Activated T-helper 9 cell treated with anti-CD3 and anti-CD28 coated beads, Interleukin-2, amount 50 U/mL, for 16 hours (primary cell): ENCODE measurements around the gene FAM53B.

Source experiments
- DNase-seq: peaks from one replicate; pipeline ENCODE4 v3.0.0-alpha.2; 2020; ENCODE audit warnings: low read depth

Gene FAM53B

DNA sequence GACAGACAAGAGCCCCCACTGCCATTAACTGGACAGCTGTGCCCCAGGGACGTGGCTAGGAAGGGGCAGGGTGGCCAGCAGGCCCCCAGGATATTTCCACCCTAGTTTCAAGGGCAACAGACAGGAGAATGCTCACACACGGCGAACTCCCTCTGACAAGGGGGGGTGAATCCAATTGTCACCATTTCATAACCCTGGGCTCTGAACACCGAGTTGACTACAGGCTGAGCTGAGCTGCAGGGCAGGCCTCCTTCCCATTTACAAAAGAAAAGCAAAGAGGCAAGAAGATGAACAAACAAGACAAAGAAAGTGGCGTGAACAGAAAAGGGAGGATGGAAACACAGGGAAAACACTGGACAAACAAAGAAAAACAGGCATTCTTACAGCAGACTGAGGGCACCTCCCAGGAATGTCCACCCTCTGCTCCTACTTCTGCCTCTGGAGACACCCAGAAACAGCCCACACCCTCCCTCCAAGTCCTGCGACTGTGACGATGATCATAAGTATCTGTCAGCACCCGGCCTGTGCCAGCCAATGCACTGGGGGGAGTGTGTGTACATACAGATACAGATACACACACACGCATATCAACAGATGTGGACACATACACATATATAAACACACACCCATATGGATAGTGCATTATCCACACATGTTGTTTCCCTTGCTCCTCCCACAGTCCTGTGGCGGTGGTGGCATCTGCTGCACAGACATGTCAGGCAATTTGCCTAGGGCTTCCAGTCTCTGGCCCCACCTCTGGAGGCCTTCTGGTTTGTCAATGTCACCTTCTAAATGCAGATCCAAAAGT, 66.2 kb downstream of the FAM53B start:
- no peak for DNase-seq

DNA sequence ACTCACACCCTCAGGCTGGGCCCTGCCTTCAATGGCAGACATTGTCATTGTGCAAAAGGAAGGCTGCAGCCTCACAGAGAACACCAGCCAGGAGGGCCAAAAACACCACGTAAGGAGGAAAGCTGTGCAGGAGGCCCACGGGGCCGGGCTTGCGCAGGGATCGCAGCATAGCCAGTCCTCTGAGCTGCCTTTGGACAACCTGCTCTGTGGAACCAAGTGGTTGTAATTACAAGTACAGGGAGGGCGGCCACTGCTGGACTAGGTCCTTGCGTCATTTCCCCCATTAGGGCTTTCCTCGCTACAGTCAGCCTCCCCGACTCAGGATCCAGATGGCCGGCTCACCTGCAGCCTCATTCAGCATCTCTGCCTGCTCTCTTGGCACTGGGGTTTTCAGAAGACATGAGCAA, 66.9 kb downstream of the FAM53B start:
- no peak for DNase-seq

GRCh38 chr10:124676416-124677062, 67.6 kb downstream of the FAM53B start:
- DNase-seq: no peak

- no peak for DNase-seq
These were observed 68.4 kb downstream of the FAM53B start for GRCh38 chr10:124675824-124676223.

GRCh38 chr10:124675261-124675660, 68.9 kb downstream of the FAM53B start:
- no peak for DNase-seq

- no peak for DNase-seq
These were observed 69.4 kb downstream of the FAM53B start for GRCh38 chr10:124674768-124675222.

DNA sequence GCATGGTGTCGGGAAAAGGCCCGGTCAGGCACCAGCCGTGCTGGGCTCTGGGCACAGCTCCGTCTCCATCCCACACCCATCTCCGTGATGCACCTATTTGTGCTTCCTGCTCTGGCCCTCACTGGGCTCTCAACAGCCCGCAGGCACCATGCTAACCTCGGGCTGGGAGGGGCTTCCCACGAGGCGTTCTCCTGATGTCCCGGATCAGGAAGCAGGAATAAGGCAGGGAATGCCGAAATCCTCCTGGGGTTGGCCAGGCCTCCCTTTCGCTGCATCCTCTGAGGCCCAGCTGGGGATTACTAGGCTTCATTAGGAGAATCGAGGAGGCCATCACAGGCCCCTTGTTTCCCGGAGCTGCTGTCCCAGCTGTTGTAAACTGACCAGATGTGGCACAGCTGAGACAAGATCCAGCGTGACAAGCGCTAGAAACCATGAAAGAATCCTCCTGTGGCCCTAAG, 72.0 kb downstream of the FAM53B start:
- DNase-seq: no peak

DNA sequence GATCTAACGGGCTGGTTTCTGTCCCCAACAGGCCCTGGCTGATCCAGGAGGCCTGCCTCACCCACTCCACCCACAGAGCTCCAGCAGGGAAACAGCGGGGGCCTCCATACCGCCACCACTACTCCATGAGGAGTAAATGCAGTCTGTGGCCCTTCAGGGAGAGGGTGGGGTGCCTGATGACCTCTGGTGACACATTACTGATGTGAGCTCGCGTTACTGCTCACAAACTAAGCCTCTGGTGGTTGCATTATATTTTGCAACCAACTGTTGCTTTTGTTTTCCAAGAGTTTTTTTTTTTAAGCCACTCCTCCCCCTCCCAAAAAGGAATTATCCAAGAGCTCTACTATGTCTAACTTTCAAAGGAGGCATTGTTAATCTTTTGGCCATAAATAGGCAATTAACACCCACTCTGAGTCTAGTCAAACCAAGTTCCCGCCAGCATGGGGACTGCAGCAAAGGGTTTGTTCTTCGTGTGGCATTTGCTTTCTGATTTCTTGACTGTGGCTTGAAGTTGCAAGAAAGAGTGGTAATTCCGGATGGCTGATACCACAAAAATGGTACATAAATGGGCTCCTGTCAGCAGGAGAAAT, 72.6 kb downstream of the FAM53B start:
- no peak for DNase-seq

DNA sequence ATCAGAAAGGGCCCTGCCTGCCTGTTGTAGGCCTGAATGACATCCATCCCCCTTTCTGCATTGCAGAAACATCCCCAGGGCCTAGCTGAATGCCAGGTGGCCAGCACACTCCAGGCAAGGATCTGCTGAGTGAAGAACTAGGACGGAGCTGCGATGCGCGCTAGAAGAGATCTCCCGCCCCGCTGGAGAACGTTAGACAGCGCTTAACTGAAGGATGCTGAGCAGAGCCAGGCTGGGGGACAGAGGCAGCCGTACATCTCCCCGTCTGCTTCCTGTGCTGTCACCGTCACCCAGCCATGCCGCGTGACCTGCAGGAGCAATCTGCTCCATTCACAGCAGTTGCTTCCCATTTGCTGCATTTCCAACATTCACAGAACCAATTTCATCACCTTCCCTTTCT, 73.3 kb downstream of the FAM53B start:
- no peak for DNase-seq

DNA sequence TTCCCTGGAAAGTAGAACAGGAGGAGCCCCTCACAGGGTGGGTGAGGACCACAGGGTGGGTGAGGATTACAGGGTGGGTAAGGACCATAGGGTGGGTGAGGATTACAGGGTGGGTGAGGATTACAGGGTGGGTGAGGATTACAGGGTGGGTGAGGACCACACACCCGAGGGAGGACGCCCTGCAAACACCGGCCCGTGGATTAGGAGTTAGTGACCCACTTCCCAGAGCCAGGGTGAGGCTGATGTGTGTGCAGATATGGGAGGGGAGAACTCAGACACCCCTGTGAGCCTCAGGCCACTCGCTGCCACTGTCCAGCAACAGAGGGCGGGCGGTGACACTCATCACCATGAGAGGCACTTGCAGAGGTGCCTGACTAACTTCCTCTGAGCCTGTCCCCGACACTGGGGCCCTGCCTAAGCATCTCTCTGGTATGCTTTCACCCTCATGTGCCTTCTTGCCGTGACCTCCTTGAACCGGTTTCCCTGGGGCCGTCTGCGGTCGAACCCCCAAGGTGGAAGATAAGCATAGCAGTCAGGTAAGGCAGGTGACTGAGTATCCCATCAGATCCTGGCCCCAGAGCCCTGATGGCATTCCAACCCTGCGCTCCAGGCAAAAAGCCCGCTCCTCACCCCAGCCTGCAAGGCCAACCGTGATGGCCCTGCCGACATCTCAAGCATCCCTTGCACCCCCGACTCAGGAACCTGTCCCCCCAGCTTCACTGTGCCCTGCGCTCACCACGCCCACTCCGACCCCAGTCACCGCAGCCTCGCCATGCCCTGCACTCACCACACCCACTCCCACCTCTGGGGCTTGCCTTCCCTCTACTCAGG, 74.1 kb downstream of the FAM53B start:
- DNase-seq: no peak

DNA sequence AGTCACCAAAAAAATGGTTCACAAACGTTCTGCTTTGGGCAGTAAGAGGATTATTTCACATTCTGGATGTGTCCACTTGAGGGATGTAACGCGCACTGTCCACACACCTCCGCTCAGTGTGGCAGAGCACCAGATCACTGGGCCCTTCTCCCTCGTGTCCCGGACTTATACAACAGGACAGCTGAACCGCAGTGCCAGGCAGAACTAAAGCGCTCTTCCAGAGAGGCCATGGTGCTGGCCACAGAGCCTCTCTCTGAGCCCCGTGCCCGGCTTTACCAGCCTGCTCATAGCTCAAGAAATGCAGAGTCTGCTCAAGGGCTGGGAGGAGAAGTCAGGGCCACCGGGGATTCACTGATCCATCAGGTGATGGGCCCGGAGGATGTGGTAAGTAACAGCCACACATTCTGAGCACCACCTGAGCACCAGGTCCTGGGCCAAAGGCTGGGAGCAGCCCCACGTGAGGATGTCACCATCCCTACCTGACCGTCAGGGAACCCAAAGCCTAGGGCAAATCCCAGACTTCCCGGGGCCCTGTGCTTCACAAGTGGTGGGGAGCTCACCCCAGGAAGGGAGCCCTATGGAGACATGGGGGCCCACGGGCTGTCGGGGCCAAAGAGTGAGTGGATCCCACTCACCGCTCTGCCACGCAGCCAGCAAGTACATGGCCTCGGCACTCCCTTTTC, 74.9 kb downstream of the FAM53B start:
- DNase-seq: no peak

DNA sequence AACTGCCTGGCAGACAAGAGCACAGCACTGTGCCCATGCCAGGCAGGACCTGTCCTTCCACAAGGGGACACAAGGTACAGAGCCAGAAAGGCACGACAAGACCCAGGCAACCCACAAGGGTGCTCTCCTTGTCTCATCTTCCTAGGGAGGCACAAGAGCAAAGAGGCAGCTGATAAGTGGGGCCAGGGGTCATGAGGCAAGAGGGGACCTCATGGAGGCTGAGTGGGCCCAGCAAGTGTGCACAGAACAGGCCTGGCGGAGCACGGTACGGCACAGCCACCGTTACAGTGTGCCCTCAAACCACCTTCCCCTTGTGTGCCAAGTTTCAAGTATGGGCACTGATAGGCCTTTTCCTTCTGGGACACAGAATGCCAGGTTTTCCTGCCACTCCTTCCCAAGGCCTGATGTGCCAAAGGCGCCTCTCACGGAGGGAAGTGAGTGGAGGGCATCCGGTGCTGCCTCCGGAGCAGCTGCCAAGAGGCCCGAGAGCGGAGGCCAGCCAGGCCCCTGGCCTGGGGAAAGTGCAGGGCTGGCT, 75.6 kb downstream of the FAM53B start:
- no peak for DNase-seq

GRCh38 chr10:124667425-124668345, 76.5 kb downstream of the FAM53B start:
- no peak for DNase-seq

GRCh38 chr10:124666494-124666893, 77.7 kb downstream of the FAM53B start:
- no peak for DNase-seq

DNA sequence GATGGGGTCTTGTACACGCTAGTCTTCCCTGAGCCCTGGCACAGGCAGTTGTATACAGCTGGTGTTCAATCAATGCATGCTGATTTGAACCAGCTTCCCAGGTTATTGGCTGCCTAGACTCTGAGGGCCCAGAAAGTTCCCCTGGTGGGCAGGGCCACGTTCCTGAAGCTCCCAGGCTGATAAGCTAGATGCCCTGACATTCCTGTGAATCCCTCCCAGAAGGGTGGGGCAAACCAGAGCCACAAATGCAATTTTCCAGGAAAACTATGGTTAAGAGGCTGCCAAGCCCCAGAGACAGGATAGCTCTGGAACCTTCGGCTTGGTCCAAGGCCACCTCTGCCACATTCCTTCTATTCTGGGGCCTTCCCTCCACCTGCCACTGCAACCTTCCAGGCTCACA, 78.2 kb downstream of the FAM53B start:
- no peak for DNase-seq

GRCh38 chr10:124665558-124665957, 78.6 kb downstream of the FAM53B start:
- no peak for DNase-seq

DNA sequence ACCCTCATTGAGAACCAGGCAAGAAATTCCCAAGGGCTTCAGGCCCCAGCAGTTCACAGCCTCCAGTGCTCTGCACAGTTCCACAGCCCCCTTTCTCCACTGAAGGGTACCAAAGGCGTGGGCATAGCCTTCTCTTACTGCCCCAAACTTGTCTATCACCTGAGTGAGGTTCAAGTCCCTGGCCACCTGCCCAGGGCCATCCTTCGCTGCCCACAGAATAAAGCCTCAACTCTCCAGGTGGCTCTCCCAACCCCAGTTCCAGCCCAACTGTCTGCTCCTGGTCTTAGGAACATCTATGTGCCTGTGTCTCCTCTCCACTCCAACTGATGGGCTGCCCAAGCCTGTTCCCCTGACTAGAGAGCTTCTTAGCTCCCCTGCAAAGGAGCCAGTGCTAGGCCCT, 79.1 kb downstream of the FAM53B start:
- DNase-seq: no peak

DNA sequence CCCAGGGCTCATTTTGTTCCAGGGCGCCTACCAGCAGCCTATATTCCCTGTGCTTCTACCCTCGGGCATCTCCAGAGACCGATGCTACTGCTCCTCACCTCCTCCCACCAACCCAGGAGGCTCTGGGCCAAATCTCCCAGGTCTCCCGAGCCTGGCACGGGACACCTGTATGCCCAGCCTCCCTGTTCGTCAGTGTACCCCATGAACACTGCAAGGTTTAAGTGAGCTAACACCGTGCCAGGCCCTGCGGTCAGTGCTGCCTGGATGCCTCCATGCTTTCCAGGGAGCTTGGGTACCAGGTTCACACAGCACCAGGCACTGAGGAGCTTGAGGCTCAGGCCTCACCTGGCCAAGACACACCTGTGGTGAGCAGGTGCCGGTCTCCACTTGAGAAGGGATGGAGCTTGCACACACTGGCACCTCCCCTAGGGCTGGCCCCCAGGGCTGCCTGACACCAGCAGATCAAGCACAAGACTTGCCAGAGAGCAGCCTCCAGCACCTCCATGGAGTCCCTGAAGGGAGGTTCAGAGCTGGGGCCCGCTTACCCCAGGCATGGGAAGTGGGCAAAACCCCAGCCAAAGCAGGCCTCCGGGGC, 80.3 kb downstream of the FAM53B start:
- DNase-seq: no peak

GRCh38 chr10:124663228-124663627, 81.0 kb downstream of the FAM53B start:
- no peak for DNase-seq

DNA sequence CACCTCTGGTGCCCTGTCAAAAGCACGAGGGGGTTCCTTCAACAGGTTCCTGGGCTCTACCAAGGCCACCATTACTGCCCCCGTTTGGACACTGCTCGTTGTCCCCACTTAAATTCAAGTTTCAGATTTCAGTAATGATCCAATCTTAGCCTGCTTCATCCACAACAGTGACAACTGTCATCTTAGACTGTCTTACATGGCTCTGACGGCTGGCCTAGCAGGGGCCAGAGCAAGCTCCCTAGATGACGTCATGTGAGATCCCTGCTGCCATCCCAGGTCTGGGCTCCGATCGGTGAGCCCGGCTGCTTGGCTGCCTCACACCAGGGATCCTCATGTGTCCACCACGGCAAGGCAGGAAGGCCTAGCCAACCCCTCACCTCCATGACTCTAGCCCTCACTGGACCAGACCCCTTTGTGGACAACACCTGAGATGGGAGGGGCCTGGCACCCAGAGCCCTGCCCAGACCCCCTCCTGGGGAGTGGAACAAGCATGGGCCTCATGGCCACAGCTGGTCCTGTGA, 82.5 kb downstream of the FAM53B start:
- DNase-seq: no peak
